HepG2 (cell line): Measurements from ENCODE around the gene PLXNA4. TPM values are rescaled to one million over a fixed set of nuclear protein-coding genes. Genes with fewer than 3 reads are reported as not detected.

Source experiments
- ATAC-seq: fragments of 200-7000 bp; cut with Tn5 transposase; 3 replicates; pipeline ENCODE4 v1.9.1; 2020; ENCODE audit warnings: mild to moderate bottlenecking, moderate library complexity
- BruUV-seq: library from RNA; stranded (reverse); fragments of 400-500 nt; replicated peaks from 2 replicates; lab custom pipeline; 2021; lab: Mats Ljungman, UMichigan
- CTCF ChIA-PET: fragments of 300-600 bp; formaldehyde crosslinking; extraction: SDS; loops from one replicate; lab custom pipeline; 2021; ENCODE audit warnings: low total read pairs, inconsistent platforms, low intra/inter-chr PET ratio; lab: Yijun Ruan, JAX
- POLR2A ChIA-PET: fragments of 350-600 bp; sonication (Branson Sonifier 250); formaldehyde crosslinking; loops from one replicate; lab custom pipeline; 2020; ENCODE audit warnings: antibody characterized with exemption, inconsistent platforms; lab: Yijun Ruan, JAX
- DNase-seq: peaks from one replicate; pipeline ENCODE4 v3.0.0-alpha.2; 2015; ENCODE audit warnings: low spot score
- FAIRE-seq: peaks from 3 replicates; lab custom pipeline; 2011; peaks lifted over from hg19 to GRCh38; lab: Jason Lieb, UNC
- H2AFZ ChIP-seq: one replicate; pipeline ENCODE4 v1.6.1; 2011; ENCODE audit warnings: low read length, inconsistent platforms
- H3K27ac ChIP-seq: fragments of 300-600 bp; 3 replicates; pipeline ENCODE4 v1.8.0; 2011; ENCODE audit warnings: mixed run types, mild to moderate bottlenecking, mixed read lengths, low read length, inconsistent platforms; ENCODE audit not compliant: insufficient read depth; ENCODE audit errors: extremely low read length
- H3K27me3 ChIP-seq, 2 experiments: fragments of 200-600 bp in 1 of 2; 2 replicates in 1 of 2; 3 replicates in 1 of 2; pipeline versions ENCODE4 v1.6.0 to v1.8.0; 2011; ENCODE audit warnings: low read length in 2 of 2, mild to moderate bottlenecking in 2 of 2, moderate library complexity in 2 of 2, inconsistent platforms in 1 of 2; ENCODE audit not compliant: insufficient read depth in 2 of 2, control insufficient read depth in 1 of 2
- H3K36me3 ChIP-seq, 2 experiments: fragments of 200-600 bp in 1 of 2; replicated peaks in 1 of 2; 2 replicates in 1 of 2; 3 replicates in 1 of 2; pipeline versions ENCODE4 v1.5.1 to v1.8.0; 2011; ENCODE audit warnings: low read length in 2 of 2, inconsistent platforms in 1 of 2; ENCODE audit not compliant: insufficient read depth in 2 of 2, control insufficient read depth in 1 of 2
- H3K4me1 ChIP-seq: 2 replicates; pipeline ENCODE4 v1.5.1; 2012; ENCODE audit warnings: low read length, inconsistent platforms; ENCODE audit not compliant: insufficient read depth
- H3K4me2 ChIP-seq: 2 replicates; pipeline ENCODE4 v1.6.0; 2011; ENCODE audit warnings: low read depth, low read length, inconsistent platforms
- H3K4me3 ChIP-seq, 3 experiments: fragments of 200-600 bp in 1 of 3; sonication (generic), shearing (Covaris generic) in 1 of 3; replicated peaks in 1 of 3; 2 replicates each; pipeline ENCODE4 v1.5.1; 2011 to 2016; ENCODE audit warnings: low read length in 3 of 3, inconsistent platforms in 2 of 3, low read depth in 2 of 3, mild to moderate bottlenecking in 2 of 3, control low read depth in 1 of 3, mixed read lengths in 1 of 3; ENCODE audit not compliant: insufficient read depth in 1 of 3
- H3K79me2 ChIP-seq: one replicate; pipeline ENCODE4 v1.6.1; 2011; ENCODE audit warnings: low read length, inconsistent platforms; ENCODE audit not compliant: insufficient read depth
- H3K9ac ChIP-seq: 2 replicates; pipeline ENCODE4 v1.6.0; 2011; ENCODE audit warnings: mild to moderate bottlenecking, low read depth, low read length, inconsistent platforms; ENCODE audit not compliant: insufficient read depth
- H3K9me3 ChIP-seq: 2 replicates; pipeline ENCODE4 v1.5.1; 2012; ENCODE audit warnings: mild to moderate bottlenecking, low read length
- H4K20me1 ChIP-seq: 2 replicates; pipeline ENCODE4 v1.6.0; 2011; ENCODE audit warnings: inconsistent platforms, mild to moderate bottlenecking, low read length, moderate library complexity; ENCODE audit not compliant: insufficient read depth
- CEBPB ChIP-seq: IDR thresholded peaks from 2 replicates; pipeline ENCODE4 v1.6.1; 2011; ENCODE audit warnings: low read depth, low read length, improper control_type of control experiment, borderline replicate concordance
- GATAD1 ChIP-seq: IDR thresholded peaks from 2 replicates; pipeline ENCODE4 v1.6.1; 2016; ENCODE audit warnings: missing genetic modification reagents, missing compliant biosample characterization
- WGBS: methylation state at CpG from one replicate; pipeline ENCODE4 v1.1.6; 2017; ENCODE audit warnings: low lambda C conversion rate; 5-methylcytosine and 5-hydroxymethylcytosine counted together
- in situ Hi-C: cut with HindIII; loops from 2 replicates; pipeline ENCODE4 v1.10.0; 2017; ENCODE audit warnings: low pct_unique_long_range_greater_than_20kb; ENCODE audit not compliant: extremely low pct_ligation_motif_present
- intact Hi-C: fragments of 100-400 bp; cut with micrococcal nuclease; formaldehyde crosslinking; loops from one replicate; pipeline ENCODE4 v1.10.0; 2022; ENCODE audit not compliant: unreplicated experiment
- polyA plus RNA-seq, 8 experiments: library from polyadenylated mRNA; depleted of rRNA in 3 of 8; stranded (reverse) in 7 of 8; unstranded in 1 of 8; fragments of >200 nt; fragmentation: Illumina TruSeq in 4 of 8; extraction: Trizol in 4 of 8; gene quantifications; 2 replicates each; pipeline versions ENCODE4 v1.2.1 to v1.2.3, GENCODE V29; 2011 to 2016; ENCODE audit warnings: low read depth in 4 of 8, missing spikeins in 1 of 8, mixed read lengths in 1 of 8; ENCODE audit not compliant: insufficient read depth in 1 of 8
- total RNA-seq, 5 experiments: library from RNA; depleted of rRNA; stranded (reverse); fragments of >200 nt; fragmentation: Illumina TruSeq; extraction: Trizol; gene quantifications; 2 replicates each; pipeline ENCODE4 v1.2.3, GENCODE V29; 2016; ENCODE audit warnings: low read depth in 1 of 5
- TF ChIP-seq, protein P1 (sequence below), 2 experiments: IDR thresholded peaks; 2 replicates each; pipeline ENCODE4 v1.6.1; 2011 to 2012; ENCODE audit warnings: low read length in 2 of 2, borderline replicate concordance in 1 of 2, low read depth in 1 of 2, mild to moderate bottlenecking in 1 of 2, moderate library complexity in 1 of 2

The PLXNA4 gene
- total and polyA plus RNA-seq, 2 of the 13 experiments (the other 11 are each of a cell fraction or from before 2014, with no cell fraction given), result 0.01 to 0.04 TPM

DNA sequence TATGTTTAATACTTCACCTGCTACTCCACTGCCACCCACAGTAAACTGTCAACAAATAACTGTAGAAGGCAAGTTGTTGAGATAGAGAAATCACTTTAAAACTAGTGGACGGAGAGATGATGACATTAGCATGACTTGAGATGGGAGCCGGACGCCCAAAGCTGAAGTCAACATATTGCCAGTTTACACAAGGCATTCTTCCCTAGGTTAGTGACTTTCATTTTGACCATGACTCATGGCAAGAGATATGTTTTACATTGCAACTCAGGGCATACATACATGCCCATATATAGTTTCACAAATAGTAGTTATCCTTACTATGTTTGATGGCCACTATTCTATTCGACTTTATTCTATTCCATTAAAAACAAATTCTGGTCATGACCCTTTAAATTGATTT is 296.6 kb downstream of the PLXNA4 start (continued):
- TF ChIP-seq, protein P1, sequence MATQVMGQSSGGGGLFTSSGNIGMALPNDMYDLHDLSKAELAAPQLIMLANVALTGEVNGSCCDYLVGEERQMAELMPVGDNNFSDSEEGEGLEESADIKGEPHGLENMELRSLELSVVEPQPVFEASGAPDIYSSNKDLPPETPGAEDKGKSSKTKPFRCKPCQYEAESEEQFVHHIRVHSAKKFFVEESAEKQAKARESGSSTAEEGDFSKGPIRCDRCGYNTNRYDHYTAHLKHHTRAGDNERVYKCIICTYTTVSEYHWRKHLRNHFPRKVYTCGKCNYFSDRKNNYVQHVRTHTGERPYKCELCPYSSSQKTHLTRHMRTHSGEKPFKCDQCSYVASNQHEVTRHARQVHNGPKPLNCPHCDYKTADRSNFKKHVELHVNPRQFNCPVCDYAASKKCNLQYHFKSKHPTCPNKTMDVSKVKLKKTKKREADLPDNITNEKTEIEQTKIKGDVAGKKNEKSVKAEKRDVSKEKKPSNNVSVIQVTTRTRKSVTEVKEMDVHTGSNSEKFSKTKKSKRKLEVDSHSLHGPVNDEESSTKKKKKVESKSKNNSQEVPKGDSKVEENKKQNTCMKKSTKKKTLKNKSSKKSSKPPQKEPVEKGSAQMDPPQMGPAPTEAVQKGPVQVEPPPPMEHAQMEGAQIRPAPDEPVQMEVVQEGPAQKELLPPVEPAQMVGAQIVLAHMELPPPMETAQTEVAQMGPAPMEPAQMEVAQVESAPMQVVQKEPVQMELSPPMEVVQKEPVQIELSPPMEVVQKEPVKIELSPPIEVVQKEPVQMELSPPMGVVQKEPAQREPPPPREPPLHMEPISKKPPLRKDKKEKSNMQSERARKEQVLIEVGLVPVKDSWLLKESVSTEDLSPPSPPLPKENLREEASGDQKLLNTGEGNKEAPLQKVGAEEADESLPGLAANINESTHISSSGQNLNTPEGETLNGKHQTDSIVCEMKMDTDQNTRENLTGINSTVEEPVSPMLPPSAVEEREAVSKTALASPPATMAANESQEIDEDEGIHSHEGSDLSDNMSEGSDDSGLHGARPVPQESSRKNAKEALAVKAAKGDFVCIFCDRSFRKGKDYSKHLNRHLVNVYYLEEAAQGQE (IDR thresholded peaks at IDR 0.05; ENCODE audit: borderline replicate concordance in 1 of 2, low read depth in 1 of 2, low read length in 2 of 2), result no peak

DNA sequence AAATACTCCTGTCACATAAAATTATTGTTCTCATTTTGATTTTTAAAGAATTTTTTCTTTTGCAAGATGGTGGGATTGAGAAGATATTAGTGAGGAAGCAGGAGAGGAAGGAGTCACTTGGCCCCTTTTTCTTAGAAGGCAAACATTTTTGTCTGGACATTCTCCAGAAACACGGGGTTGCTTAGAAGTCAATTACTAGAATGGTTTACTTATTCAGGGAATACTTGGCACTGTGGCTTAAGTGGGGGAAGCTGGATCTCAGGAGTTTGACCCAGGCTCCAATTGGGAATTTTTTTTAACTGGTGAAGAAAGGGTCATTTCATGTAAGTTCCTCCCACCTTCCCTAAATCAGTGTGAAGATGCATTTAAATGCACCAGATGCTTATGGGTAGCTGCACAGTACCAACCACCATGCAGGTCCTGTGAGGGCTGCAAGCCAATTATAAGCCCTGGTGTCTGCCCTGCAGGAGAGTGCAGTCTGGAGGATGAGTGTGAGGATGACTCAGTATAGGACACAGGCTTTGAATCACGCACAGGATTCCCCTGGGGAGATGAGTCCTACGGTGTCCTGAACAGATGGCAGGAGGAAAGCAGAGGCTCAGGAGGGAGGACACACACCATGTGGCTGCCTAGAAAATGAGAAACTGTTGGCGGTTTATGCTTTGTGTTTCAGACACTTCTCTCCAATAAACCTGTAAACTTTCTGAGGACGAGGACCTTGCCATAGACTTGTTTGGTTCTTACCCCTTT is 299.1 kb downstream of the PLXNA4 start:
- no peak for ATAC-seq

More for the DNA sequence above, 299.1 kb downstream of the PLXNA4 start:
- Histone ChIP-seq H3K4me1 (no peaks in the 10 kb centered on the region), H3K27me3 (peaks cover 0 to 10% of the 10 kb centered on the region in 2 experiments; a peak in 2 of 5 replicates), H4K20me1 (no peaks in the 10 kb centered on the region), H2AFZ (no peak overlapping the region), H3K4me2 (no peak overlapping the region), H3K4me3 (no peak overlapping the region), H3K9me3 (no peaks in the 10 kb centered on the region), H3K27ac (no peak overlapping the region), H3K79me2 (no peaks in the 10 kb centered on the region), H3K36me3 (no peaks in the 10 kb centered on the region), H3K9ac (no peak overlapping the region)
- DNase-seq, result no peak
- intact Hi-C loops (no loop called here), in situ Hi-C loops (no loop called here)
- BruUV-seq, result no TSS peak
- no peak for FAIRE-seq
- 12% methylated on average over 5 of the region's 5 CpGs for WGBS
- TF ChIP-seq CEBPB, result no peak
- TF ChIP-seq GATAD1, result no peak
- ChIA-PET POLR2A (no interaction called here), CTCF (no interaction called here)
